ENCODE measurements around the gene CACNG6.

CACNG6 gene

GRCh38 chr19:53957448-53958167 is 33.8 kb upstream of the CACNG6 start:
- no peak for FAIRE-seq

GRCh38 chr19:53958168-53958571 is 33.3 kb upstream of the CACNG6 start:
- DNase-seq (ENCODE audit: insufficient read length) (no peak), FAIRE-seq (no peak)
- no peak for TF ChIP-seq POLR2A (IDR thresholded peaks at IDR 0.05; ENCODE audit: low read depth, low read length)
- no peak for TF ChIP-seq TAF1 (IDR thresholded peaks at IDR 0.05; ENCODE audit: borderline replicate concordance, low read depth, low read length)
- TF ChIP-seq POLR2AphosphoS5 (IDR thresholded peaks at IDR 0.05; ENCODE audit: low read depth, low read length): no peak

More at GRCh38 chr19:53957448-53958167, 33.8 kb upstream of the CACNG6 start:
- DNase-seq (ENCODE audit: insufficient read length): no peak
- TF ChIP-seq POLR2AphosphoS5 (IDR thresholded peaks at IDR 0.05; ENCODE audit: low read depth, low read length) (no peak), POLR2A (IDR thresholded peaks at IDR 0.05; ENCODE audit: low read depth, low read length) (no peak), TAF1 (IDR thresholded peaks at IDR 0.05; ENCODE audit: borderline replicate concordance, low read depth, low read length) (no peak)

- FAIRE-seq: no peak
- DNase-seq (ENCODE audit: insufficient read length): no peak
- TF ChIP-seq TAF1 (IDR thresholded peaks at IDR 0.05; ENCODE audit: borderline replicate concordance, low read depth, low read length): no peak
- no peak for TF ChIP-seq POLR2AphosphoS5 (IDR thresholded peaks at IDR 0.05; ENCODE audit: low read depth, low read length)
- TF ChIP-seq POLR2A (IDR thresholded peaks at IDR 0.05; ENCODE audit: low read depth, low read length): no peak
Observed at GRCh38 chr19:53958823-53959757, 32.3 kb upstream of the CACNG6 start.

- FAIRE-seq: no peak
- no peak for TF ChIP-seq POLR2A (IDR thresholded peaks at IDR 0.05; ENCODE audit: low read depth, low read length)
- TF ChIP-seq POLR2AphosphoS5 (IDR thresholded peaks at IDR 0.05; ENCODE audit: low read depth, low read length): no peak
- TF ChIP-seq TAF1 (IDR thresholded peaks at IDR 0.05; ENCODE audit: borderline replicate concordance, low read depth, low read length): no peak
- DNase-seq (ENCODE audit: insufficient read length): no peak
Observed at GRCh38 chr19:53960187-53960586, 31.2 kb upstream of the CACNG6 start.

GRCh38 chr19:53960886-53961285 is 30.6 kb upstream of the CACNG6 start:
- DNase-seq (ENCODE audit: insufficient read length) (no peak), FAIRE-seq (no peak)
- TF ChIP-seq POLR2A (IDR thresholded peaks at IDR 0.05; ENCODE audit: low read depth, low read length) (no peak), POLR2AphosphoS5 (IDR thresholded peaks at IDR 0.05; ENCODE audit: low read depth, low read length) (no peak), TAF1 (IDR thresholded peaks at IDR 0.05; ENCODE audit: borderline replicate concordance, low read depth, low read length) (no peak)

- DNase-seq (ENCODE audit: insufficient read length) (no peak), FAIRE-seq (no peak)
- TF ChIP-seq POLR2AphosphoS5 (IDR thresholded peaks at IDR 0.05; ENCODE audit: low read depth, low read length): no peak
- TF ChIP-seq TAF1 (IDR thresholded peaks at IDR 0.05; ENCODE audit: borderline replicate concordance, low read depth, low read length): no peak
- TF ChIP-seq POLR2A (IDR thresholded peaks at IDR 0.05; ENCODE audit: low read depth, low read length): no peak
Observed at GRCh38 chr19:53961523-53962356, 29.7 kb upstream of the CACNG6 start.

GRCh38 chr19:53962887-53963431 is 28.5 kb upstream of the CACNG6 start, which contains the start of gene CACNG8:
CACNG8 (plus strand) TSS chr19:53962937.
- FAIRE-seq (no peak), DNase-seq (ENCODE audit: insufficient read length) (no peak)
- TF ChIP-seq POLR2AphosphoS5 (IDR thresholded peaks at IDR 0.05; ENCODE audit: low read depth, low read length) (no peak), POLR2A (IDR thresholded peaks at IDR 0.05; ENCODE audit: low read depth, low read length) (no peak), TAF1 (IDR thresholded peaks at IDR 0.05; ENCODE audit: borderline replicate concordance, low read depth, low read length) (no peak)

GRCh38 chr19:53965091-53965490 is 26.3 kb upstream of the CACNG6 start:
- FAIRE-seq: no peak

GRCh38 chr19:53966931-53967330 is 24.5 kb upstream of the CACNG6 start:
- DNase-seq (ENCODE audit: insufficient read length) (no peak), FAIRE-seq (no peak)
- TF ChIP-seq POLR2A (IDR thresholded peaks at IDR 0.05; ENCODE audit: low read depth, low read length): no peak
- no peak for TF ChIP-seq TAF1 (IDR thresholded peaks at IDR 0.05; ENCODE audit: borderline replicate concordance, low read depth, low read length)
- TF ChIP-seq POLR2AphosphoS5 (IDR thresholded peaks at IDR 0.05; ENCODE audit: low read depth, low read length): no peak

More at GRCh38 chr19:53965091-53965490, 26.3 kb upstream of the CACNG6 start:
- no peak for DNase-seq (ENCODE audit: insufficient read length)
- TF ChIP-seq POLR2A (IDR thresholded peaks at IDR 0.05; ENCODE audit: low read depth, low read length): no peak
- no peak for TF ChIP-seq TAF1 (IDR thresholded peaks at IDR 0.05; ENCODE audit: borderline replicate concordance, low read depth, low read length)
- no peak for TF ChIP-seq POLR2AphosphoS5 (IDR thresholded peaks at IDR 0.05; ENCODE audit: low read depth, low read length)

GRCh38 chr19:53969366-53969765 is 22.1 kb upstream of the CACNG6 start:
- DNase-seq (ENCODE audit: insufficient read length) (no peak), FAIRE-seq (no peak)
- no peak for TF ChIP-seq POLR2A (IDR thresholded peaks at IDR 0.05; ENCODE audit: low read depth, low read length)
- no peak for TF ChIP-seq TAF1 (IDR thresholded peaks at IDR 0.05; ENCODE audit: borderline replicate concordance, low read depth, low read length)
- no peak for TF ChIP-seq POLR2AphosphoS5 (IDR thresholded peaks at IDR 0.05; ENCODE audit: low read depth, low read length)
